ENCODE results near the gene SH2D2A. TPM values are rescaled to one million over a fixed set of nuclear protein-coding genes. Genes with fewer than 3 reads are reported as not detected.
A peak's percentile ranks its signal among the peaks of the same experiment; 100 is the strongest.

The SH2D2A gene
- total and polyA plus RNA-seq, 7 donors = 0.25 to 0.82 (median 0.41) TPM; not detected in 1

DNA sequence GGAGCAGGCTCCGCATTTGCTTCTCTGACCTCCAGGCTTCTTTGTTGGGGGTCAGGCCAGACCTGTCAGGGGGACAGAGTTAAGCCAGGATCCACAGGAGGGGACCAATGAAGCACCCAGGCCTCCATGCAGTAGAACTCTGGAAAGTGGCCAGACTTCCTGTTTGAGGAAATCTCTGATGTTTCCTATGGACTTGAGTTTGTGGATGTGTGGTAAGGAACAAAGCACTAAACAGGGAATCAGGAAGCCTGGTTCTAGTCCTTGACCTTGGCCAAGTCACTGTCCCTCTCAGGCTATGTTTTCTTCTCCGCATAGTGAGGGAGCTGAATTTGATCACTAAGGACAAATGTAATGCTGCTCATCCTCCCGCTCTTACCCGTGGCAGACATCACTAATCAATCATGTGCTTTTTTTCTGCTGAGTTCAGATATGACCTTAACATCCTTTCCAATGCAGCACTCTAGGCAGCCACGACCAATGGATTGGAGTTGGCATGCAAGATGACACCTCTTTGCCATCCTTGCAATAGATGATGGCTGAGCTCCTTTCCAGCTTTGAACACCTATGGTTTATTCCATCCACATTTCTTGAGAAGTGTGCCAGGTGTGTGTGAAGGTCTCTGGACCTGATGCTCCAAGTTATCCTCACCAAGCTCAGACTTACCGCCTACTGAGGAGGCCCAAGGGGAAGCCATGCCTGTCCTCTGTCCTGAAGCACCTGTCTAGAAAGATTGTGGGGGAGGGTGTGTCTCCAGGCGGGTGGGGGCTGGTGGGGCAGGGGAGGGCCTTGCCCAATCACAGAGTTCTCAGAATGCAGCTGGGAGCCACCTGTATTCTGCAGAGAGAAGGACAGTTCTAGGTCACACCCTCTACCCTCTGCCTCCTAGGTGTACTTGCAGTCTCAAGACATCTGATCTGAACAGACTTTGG, 9.9 kb downstream of the SH2D2A start:
- no peak overlapping the region for H3K4me3 ChIP-seq
- intact Hi-C loops (cut with DNase I) = no loop called here
- H3K36me3 ChIP-seq (ENCODE audit: insufficient read depth in 1 of 2, low read depth in 1 of 2) = no peaks in the 10 kb centered on the region
- TF ChIP-seq, protein P1, sequence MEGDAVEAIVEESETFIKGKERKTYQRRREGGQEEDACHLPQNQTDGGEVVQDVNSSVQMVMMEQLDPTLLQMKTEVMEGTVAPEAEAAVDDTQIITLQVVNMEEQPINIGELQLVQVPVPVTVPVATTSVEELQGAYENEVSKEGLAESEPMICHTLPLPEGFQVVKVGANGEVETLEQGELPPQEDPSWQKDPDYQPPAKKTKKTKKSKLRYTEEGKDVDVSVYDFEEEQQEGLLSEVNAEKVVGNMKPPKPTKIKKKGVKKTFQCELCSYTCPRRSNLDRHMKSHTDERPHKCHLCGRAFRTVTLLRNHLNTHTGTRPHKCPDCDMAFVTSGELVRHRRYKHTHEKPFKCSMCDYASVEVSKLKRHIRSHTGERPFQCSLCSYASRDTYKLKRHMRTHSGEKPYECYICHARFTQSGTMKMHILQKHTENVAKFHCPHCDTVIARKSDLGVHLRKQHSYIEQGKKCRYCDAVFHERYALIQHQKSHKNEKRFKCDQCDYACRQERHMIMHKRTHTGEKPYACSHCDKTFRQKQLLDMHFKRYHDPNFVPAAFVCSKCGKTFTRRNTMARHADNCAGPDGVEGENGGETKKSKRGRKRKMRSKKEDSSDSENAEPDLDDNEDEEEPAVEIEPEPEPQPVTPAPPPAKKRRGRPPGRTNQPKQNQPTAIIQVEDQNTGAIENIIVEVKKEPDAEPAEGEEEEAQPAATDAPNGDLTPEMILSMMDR (IDR thresholded peaks at IDR 0.05) = no peak
- H3K27me3 ChIP-seq (ENCODE audit: insufficient read depth in 3 of 3, low read length in 2 of 3) = no peaks in the 10 kb centered on the region
- H3K4me1 ChIP-seq = peaks cover 36% of the 10 kb centered on the region
- WGBS, 3 donors = 66 to 73% (median 71%) methylated on average over 7 of the region's 7 CpGs
- H3K9me3 ChIP-seq = no peaks in the 10 kb centered on the region
- DNase-seq (no peak), ATAC-seq (no peak)
- peak overlapping the region; percentile 36 for H3K27ac ChIP-seq

DNA sequence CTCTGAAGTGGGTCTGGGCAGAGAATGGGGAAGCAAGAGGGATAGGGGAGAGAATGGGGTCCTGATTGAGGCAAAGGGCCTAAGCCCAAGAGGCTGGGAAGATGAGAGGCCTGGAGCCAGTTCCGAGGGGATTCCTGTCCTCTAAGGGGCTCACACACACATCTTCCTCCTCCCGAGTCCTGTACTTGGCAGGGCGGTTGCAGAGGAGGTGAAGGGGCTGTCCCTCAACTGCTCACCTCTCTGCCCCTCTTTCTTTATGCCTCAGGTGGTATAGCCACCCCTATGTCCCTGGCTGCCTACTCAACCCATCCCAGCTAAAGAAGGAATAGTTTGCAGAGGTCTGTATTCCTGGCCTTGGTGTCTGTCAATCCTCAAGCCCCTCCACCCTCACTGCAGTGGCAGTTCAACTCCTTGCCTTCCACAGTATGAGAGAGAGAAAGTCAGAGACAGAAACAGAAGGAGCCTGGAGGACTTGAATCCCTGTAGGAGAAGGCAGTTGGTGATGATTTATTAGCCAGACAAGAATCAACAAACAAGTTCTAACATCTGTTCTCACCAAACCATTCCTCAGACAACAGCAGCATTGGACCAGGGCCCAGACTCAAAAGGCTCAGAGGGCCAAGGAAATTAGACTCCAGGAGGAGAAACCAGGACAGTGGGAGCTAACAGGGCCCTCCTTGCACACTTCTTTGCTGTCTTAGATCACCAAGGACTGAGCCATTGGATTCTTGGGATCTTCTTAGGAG, 10.7 kb downstream of the SH2D2A start:
- no peaks in the 10 kb centered on the region for H3K27me3 ChIP-seq (ENCODE audit: insufficient read depth in 3 of 3, low read length in 2 of 3)
- peak overlapping the region; percentile 36 for H3K27ac ChIP-seq
- WGBS, 3 donors = 78 to 94% (median 88%) methylated on average over 2 to 3 of the region's 3 CpGs
- peak; percentile 57 to 73 for DNase-seq
- H3K36me3 ChIP-seq (ENCODE audit: insufficient read depth in 1 of 2, low read depth in 1 of 2) = peaks cover 0 to 3% of the 10 kb centered on the region in 2 donors
- intact Hi-C loops (cut with DNase I) = loop anchor here in 1 of 2 donors (2.0 kb wide), 1 partner anchor 27 kb away; no protein-coding TSS in a partner anchor
- no peak overlapping the region for H3K4me3 ChIP-seq
- peaks cover 45% of the 10 kb centered on the region for H3K4me1 ChIP-seq
- ATAC-seq = peak in 2 of 4 donors; percentile 27 to 32
- no peaks in the 10 kb centered on the region for H3K9me3 ChIP-seq
- TF ChIP-seq, protein P1 (IDR thresholded peaks at IDR 0.05) = no peak

DNA sequence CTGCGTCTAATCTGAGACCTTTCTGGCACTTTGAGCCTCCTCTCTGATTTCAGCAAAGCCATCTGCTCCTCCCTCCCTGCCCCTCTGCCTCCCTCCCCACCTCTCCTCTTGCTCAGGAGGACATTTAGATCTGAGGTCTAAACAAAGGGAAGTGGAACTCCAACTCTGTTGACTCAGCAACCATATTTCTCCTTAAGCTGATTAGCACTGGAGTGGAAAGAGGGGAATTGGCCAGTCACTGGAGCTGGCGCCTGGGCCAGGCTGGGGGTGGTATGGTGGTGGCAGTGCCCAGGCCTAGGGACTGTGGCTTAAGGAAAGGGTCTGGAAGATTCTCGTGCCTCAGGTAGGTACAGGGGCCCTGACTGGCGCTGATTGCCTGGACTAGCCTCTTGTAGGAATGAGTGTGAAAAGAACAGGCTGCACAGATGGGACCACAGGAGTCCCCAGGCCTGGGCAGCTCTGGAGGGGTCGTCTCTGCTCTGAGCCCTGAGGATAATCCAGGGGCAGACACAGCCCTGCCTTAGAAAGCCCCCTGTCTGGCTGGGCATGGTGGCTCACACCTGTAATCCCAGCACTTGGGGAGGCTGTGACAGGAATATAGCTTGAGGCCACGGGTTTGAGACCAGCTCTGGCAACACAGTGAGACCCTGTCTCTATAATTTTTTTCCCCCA, 11.9 kb downstream of the SH2D2A start:
- Histone ChIP-seq H3K36me3 (ENCODE audit: insufficient read depth in 1 of 2, low read depth in 1 of 2) (peaks cover 2 to 15% of the 10 kb centered on the region in 2 donors), H3K27ac (peak overlapping the region; percentile 37), H3K4me3 (no peak overlapping the region), H3K9me3 (no peaks in the 10 kb centered on the region), H3K27me3 (ENCODE audit: insufficient read depth in 3 of 3, low read length in 2 of 3) (no peaks in the 10 kb centered on the region), H3K4me1 (peaks cover 53% of the 10 kb centered on the region)
- peak; percentile 10 to 40 (median 29) for ATAC-seq
- 61 to 64% (median 62%) methylated on average over 6 of the region's 6 CpGs for WGBS, 3 donors
- TF ChIP-seq, protein P1 (IDR thresholded peaks at IDR 0.05) = no peak
- DNase-seq = no peak
- intact Hi-C loops (cut with DNase I) = loop anchor here in 1 of 2 donors (2.0 kb wide), 1 partner anchor 28 kb away; no protein-coding TSS in a partner anchor

DNA sequence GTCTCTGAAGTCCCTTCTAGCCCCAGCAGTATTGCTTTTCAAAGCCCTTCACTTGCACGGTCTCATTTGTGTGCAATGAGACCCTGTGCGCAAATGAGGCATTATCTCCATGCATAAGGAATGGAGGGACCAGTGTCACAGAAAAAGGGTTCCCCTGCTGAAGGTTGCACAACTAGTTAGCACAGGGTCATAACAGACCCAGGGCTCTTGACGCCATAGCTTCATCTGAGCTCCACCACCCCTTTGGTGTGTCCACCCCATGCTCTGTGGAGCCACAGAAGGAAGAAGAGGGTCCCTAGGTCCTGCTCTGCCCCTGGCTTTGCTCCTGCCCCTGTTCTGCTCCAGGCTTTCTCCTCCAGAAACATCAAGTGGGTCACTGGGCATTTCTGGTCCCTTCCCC, 12.6 kb downstream of the SH2D2A start:
- 63 to 77% (median 75%) methylated on average over 3 of the region's 3 CpGs for WGBS, 3 donors
- no peak overlapping the region for H3K4me3 ChIP-seq
- H3K9me3 ChIP-seq = no peaks in the 10 kb centered on the region
- no peak overlapping the region for H3K27ac ChIP-seq
- TF ChIP-seq, protein P1 (IDR thresholded peaks at IDR 0.05) = no peak
- no peaks in the 10 kb centered on the region for H3K27me3 ChIP-seq (ENCODE audit: insufficient read depth in 3 of 3, low read length in 2 of 3)
- peaks cover 4 to 22% of the 10 kb centered on the region in 2 donors for H3K36me3 ChIP-seq (ENCODE audit: insufficient read depth in 1 of 2, low read depth in 1 of 2)
- ATAC-seq (no peak), DNase-seq (no peak)
- intact Hi-C loops (cut with DNase I) = loop anchor here in 1 of 2 donors (2.0 kb wide), 1 partner anchor 29 kb away; no protein-coding TSS in a partner anchor
- H3K4me1 ChIP-seq = peaks cover 53% of the 10 kb centered on the region

All from psoas muscle (tissue), 8 donors.